Skeletal muscle cell (primary cell): ENCODE results near the gene TULP1.

Source experiments
- DNase-seq: peaks from one replicate; pipeline ENCODE4 v3.0.0-alpha.2; 2010; ENCODE audit warnings: low read depth
- H3K4me3 ChIP-seq: 2 replicates; pipeline ENCODE4 v1.5.1; 2011; ENCODE audit warnings: low read depth, mild to moderate bottlenecking, control low read depth, low read length, moderate library complexity

TULP1 gene

DNA sequence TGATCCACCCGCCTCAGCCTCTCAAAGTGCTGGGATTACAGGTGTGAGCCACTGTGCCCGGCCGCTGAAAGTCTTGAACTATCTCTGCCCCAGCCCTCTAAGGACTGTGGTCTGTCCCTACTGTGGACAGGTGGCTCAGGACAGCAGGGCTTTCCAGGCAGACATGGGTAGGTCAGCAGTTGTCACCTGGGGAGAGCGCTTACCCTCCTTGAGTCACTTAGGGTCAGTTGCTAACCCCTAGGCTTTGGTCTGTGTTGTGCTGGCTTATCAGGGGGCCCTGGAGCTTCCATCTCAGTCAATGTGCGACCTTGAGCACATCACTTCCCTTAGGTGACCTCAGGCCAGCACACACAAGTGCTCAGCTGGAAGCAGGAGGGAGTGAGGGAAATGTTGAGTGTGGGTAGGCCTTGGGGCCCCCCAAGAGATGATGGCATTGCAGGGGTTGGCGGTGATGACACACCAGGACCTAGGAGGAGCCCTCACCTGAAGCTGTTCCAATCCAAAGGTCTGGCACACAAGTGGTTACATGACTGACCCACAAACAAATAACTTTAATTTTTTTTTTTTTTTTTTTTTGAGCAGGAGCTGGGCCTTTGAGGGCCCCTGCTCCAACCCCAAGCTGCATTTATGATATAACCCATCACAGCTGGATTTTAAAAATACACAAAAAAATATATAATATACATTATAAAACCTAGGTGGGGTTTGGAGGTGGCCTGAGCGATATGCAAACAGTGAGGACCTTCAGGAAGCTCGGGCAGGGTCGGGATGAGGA lies 39.4 kb downstream of the TULP1 start:
- no peak overlapping the region for H3K4me3 ChIP-seq
- no peak for DNase-seq

DNA sequence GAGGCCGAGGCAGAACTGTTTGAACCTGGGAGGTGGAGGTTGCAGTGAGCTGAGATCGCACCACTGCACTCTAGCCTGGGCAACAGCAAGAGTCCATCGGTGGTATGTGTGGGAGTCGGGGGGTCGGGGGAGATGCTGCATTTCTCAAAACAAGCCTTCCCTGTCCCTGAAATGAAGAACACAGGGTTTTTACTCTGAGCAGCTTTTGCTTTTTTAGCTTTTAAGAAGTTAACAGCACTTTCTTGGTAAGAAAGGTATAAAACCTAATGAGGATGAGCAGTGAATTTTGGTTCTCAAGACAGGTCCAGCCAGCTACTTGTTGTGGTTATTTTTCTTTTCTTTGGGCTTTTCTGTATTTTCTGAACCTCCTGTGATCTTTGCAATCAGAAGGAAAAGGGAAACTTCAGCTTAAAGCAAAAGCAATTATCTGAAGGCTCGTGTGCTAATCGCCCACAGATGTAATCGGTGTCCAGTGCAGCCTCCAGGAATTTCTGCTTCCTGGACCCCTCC lies 40.8 kb downstream of the TULP1 start:
- no peak for DNase-seq

DNA sequence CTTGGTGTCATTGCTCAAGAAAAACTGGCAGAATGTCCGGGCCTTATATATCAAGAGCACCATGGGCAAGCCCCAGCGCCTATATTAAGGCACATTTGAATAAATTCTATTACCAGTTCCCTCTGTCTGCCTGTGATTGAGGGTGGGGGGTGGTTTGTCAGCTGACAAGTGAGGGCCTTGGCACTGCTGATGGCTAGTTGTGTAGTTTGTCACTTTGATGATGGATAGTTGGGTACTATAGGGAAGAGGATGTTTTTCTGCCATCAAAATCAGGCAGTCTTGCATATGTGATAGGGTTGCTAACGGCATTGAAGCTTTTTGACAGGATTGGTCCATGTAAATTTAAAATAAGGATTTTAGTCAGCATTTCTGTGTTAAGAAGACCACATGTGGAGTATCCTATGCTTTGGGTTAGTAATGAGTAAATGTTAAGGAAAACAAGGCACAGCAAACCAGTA lies 42.0 kb downstream of the TULP1 start:
- no peak for DNase-seq
- peak overlapping the region; percentile 80 for H3K4me3 ChIP-seq

More for the DNA sequence above, 40.8 kb downstream of the TULP1 start:
- no peak overlapping the region for H3K4me3 ChIP-seq

DNA sequence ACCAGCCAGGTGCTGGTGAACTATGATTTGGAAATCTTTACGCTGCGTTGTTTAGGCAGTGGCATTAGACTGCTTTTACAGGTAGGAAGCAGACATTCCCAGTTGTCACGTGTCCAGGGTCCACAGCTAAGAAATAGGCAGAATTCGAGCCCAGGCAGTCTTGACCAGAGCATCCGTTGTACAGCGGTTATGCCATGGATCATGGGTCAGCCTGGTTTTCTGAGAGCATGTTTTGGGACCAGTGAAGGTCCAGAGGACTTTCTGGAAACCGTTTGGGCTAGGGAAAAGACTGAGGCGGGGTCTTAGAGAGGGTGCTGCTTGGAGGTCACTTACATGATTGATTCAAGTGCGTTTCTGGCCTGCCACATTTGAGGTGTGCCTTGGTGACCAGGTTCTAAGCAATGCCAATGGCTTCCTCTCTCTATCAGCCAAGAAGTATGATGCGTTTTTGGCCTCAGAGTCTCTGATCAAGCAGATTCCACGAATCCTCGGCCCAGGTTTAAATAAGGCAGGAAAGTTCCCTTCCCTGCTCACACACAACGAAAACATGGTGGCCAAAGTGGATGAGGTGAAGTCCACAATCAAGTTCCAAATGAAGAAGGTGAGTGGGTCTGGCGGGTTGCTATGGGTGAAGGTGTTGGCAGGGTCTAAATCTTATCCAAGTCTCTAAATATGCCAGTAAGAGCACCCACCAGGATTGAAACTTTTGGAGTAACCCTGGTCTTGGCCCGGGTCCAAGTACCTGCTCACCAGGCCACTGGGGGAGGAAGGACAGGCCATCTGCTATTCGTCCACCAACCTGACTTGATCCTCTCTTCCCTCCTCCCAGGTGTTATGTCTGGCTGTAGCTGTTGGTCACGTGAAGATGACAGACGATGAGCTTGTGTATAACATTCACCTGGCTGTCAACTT lies 42.7 kb downstream of the TULP1 start:
- no peak for DNase-seq

DNA sequence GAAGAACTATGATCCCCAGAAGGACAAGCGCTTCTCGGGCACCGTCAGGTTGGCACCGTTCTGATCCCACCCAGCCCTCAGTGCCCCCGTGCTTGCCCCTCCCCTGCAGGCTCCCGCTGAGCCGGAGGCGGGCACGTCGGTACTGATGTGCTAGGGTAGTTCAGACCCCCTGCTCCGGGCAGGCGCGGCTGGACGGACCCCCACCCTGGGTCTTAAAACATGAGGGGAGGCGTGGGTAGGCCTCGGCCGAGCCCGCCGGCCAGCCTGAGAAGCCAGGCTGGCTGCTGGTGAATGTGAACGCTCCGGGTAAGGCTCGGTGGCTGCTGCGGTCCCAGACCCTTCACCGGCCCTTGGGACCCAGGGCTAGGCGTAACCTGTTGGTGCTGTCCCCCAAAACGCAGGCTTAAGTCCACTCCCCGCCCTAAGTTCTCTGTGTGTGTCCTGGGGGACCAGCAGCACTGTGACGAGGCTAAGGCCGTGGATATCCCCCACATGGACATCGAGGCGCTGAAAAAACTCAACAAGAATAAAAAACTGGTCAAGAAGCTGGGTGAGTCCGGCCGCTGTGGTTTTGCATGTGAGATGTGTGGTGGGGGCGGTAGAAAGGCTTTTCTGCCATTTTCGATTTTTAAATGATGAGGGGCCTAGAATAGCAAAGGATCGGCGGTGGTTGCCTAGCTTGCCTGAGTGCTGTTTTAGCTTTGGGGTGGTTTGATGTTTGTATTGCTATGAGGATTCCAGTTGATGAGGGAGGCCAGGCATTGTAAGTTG lies 43.5 kb downstream of the TULP1 start:
- H3K4me3 ChIP-seq, result peak overlapping the region; percentile 80
- DNase-seq, result no peak

More for the DNA sequence above, 42.7 kb downstream of the TULP1 start:
- H3K4me3 ChIP-seq, result peak overlapping the region; percentile 80

DNA sequence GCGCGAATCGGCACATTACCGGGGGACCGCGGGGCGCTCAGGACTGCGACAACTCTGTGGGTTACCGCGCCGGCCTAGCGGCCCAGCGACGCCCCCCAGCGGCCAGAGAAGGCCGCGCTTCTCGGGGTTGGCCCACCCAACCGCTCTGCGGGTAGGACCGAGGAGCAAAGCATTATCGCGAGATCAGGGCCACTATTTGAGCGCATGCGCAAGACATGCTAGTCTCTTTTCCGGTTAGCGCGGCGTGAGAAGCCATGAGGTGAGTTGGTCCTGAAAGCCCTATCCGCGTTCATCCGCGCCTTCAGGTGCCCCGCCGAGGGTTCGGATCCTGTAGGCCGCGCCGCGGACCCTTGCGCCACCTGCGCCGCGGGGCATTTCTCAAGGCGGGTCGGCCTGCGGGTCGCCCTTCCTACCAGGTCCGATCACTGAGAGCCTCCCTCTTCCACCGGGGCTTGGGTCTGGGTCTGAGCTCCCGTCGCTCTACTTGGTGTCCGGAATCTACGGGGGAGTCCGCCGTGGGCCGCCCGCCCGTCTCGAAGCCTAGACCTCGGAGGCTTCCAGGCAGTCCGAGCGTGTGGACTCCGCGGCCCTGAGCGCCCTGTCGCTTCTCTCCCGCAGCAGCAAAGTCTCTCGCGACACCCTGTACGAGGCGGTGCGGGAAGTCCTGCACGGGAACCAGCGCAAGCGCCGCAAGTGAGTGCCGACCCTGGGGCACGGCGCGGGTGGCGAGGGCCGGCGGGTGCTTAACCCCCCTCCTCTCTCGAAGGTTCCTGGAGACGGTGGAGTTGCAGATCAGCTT lies 44.3 kb downstream of the TULP1 start, which contains the start of gene RPL10A:
Gene RPL10A (plus strand): TSS at position 221 of the 799 bp plus-strand sequence. CDS start 34 bp downstream, at position 255.
- H3K4me3 ChIP-seq, result peak within 1 kb of the TSS; percentile 80
- DNase-seq, result peak; percentile 84

DNA sequence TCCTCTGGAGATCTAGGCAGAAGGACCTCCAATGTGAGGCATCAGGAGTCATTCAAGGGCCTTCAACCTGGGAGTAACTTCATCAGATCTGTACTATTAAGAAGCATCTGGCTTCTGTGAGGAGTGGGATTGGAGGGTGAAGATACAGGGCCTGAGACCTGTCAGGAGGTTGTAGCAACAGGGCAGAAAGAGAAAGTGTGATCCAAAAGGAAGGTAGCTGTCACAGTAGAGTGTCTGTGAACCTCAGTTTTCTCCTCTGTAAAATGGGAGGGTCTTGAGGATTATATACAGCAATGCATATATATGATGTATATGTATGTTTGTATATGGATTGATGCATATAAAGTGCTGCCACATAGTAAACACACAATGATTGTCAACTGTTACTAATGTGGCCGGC lies 47.0 kb downstream of the TULP1 start:
- no peak for DNase-seq
- no peak overlapping the region for H3K4me3 ChIP-seq

DNA sequence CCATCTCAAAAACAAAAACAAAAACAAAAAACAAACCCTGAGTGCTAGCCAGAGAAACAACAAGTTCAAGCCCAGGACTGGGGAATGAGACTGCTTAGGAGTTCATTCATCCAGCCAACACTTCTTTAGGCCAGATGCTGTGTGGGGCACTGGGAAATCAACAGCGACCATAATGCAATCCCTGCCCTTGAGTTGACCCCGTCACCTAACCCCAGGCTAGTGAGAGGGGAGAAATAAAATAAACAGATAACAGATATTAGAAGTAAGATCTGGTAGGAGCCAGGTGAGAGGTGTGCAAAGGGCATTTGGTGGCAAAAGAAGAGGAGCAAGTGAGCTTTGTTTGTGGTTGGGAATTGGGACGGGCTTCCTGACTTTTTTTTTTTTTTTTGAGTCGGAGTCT lies 49.4 kb downstream of the TULP1 start:
- no peak for DNase-seq
- H3K4me3 ChIP-seq, result no peak overlapping the region

DNA sequence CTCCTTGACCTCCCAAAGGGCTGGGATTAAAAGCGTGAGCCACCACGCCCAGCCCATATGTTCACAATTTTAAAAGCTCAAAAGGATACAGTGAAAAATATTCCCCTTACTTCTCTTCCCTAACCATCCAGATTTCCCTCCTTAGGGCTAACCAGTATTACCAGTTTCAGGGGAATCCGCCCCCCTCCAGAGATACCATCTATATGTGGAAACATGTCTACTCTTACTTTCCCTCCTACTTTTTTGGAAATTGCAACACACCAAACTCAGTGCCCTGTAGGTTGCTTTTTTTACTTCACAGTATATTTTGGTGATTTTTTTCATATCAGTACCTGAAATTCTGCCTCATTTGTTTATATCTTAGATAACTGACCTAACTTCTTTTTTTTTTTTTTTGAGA lies 51.4 kb downstream of the TULP1 start:
- DNase-seq, result no peak
- H3K4me3 ChIP-seq, result no peak overlapping the region

DNA sequence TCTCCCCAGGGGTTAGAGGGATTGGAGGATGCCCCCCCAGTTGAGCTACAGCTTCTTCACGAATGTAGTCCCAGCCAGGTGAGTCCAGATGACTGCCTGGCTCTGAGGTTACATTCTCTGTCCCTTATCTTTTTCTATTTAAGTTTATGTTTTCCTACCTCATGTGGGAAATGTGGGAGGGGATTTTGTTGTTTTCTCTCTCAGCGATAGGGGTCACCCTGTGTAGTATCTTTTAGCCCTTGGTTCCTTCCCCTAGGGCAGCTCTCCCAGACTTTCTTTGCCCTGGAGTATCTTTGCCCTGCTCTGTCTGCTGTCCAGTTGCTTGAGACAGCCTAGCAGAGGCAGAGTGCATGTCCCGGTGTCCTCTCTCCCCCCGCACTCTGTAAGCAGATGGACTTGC lies 54.8 kb downstream of the TULP1 start:
- no peak overlapping the region for H3K4me3 ChIP-seq
- no peak for DNase-seq

DNA sequence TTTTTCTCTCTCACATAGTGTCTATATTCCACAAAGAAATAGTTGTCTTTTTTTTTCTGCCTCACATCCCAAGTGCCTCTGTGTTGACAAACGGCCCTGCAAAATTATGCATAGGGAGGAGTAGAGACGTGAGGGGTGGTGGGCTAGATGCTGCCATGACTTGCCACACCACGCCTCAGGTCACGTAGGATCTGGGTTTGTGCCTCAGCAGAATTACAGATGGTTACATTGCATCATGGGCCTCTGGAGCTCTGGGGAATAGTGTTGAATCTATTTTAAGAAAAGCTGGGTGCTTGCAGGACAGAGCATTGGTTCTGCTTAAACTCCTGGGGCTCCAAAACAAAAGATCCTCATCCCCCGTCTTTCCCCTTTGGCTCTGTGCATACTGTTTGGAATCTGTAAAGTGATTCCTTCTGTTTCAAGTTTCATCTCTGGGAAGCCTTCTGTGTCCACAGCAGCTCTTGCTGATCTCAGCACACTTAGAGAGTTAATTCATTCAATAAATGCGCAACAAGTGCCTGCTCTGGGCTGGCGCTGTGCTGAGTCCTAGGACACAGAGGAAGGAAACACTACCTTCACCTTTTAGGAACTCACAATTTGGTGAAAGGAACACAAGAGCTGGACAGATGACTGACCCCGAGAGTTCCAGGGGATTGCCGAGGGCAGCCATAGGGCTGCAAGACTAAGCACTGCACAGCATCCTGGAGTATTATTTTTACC lies 58.1 kb downstream of the TULP1 start:
- no peak overlapping the region for H3K4me3 ChIP-seq
- no peak for DNase-seq

DNA sequence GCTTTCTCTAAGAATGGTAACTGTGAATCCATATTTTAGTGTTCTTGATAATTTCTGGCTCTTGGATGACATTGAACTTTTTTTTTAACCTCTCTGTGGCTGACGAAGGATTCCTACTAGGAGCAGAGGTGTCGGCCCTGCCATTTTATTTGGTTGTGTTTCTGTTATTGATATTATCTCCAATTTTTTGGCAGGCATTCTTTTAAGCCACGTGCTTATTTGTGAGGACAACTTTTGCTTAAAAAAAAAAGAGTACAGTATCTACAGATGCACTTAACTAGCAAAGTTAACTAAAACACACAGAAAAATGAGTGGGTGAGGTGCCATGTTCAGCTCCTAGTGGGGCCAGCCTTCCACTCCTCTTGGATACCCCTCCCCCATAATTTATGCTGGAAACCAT lies 59.5 kb downstream of the TULP1 start:
- H3K4me3 ChIP-seq, result peak overlapping the region; percentile 68
- DNase-seq, result no peak

DNA sequence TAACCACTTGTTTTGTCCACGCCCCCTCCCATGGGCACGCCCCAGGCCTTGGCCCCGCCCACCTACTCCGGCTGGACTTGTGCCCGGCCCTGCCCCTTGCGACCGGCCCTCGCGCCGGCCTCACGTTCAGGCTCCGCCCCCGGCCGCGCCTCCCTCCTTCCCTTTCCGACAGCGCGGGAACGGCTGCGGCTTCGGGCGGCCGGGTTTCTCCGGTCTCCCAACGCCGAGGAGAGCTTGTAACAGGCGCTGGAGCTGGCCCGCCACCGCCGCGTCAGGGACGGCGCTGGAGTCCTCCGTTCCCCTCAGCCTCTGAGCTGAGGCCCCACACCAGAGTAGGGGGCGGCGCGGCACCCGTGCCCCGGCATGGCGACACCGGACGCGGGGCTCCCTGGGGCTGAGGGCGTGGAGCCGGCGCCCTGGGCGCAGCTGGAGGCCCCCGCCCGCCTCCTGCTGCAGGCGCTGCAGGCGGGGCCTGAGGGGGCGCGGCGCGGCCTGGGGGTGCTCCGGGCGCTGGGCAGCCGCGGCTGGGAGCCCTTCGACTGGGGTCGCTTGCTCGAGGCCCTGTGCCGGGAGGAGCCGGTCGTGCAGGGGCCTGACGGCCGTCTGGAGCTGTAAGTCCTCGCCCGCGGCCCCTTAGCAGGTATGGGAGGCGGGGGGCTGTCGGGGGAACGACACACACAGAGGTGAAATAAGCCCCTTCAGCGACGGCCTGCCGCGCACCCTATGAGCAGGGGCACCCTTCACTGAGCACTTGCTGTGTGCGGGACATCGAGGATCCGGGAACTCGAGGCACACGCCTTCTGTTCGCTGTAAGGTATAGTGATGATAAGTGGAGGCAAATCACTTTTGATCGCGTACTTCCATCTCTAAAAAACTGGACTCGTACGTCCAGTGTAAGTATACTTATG lies 60.3 kb downstream of the TULP1 start, which contains the start of gene FANCE:
Gene FANCE (plus strand): TSS at position 156 of the 908 bp plus-strand sequence. CDS start 208 bp downstream, at position 364.
- peak; percentile 73 for DNase-seq
- H3K4me3 ChIP-seq, result peak within 1 kb of the TSS; percentile 68

DNA sequence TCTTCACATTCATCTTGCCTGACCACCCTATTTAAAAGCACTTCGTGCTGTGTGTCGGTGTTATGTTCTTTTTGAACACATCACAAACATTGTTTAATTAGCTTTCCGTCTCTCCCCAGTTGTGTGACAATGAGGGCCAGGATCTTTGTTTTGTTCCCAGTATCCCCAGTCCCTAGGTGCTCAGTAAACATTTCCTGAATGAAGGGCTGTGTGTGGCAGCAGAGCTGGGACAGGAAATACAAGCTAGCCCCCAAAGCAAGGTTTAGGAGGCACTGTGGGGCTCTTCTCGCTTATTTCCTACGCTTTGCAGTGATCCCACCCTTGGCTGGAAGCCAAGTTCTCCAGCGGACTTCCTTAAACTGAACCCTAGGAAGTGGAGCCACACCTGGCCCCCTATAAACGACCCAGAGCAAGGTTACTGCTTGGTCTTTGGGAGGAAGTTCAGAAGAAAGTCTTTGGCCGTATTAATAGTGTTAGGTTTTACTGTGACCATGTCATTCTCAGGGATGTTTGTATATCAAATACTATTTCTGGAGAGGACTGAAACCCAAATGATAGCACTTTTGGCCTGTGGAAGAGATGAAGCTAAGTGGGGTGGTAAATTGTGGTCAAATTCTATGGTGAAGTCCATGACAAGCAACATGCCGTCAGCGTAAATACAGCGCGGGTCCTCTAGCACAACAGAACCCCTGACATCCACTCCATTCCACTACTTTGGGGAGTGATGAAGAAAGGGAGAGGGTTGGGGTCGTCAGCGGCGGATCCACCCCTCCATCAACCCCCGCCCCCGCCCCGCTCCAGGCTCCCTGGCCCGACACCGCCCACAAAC lies 61.1 kb downstream of the TULP1 start:
- DNase-seq, result no peak
- peak overlapping the region; percentile 68 for H3K4me3 ChIP-seq

DNA sequence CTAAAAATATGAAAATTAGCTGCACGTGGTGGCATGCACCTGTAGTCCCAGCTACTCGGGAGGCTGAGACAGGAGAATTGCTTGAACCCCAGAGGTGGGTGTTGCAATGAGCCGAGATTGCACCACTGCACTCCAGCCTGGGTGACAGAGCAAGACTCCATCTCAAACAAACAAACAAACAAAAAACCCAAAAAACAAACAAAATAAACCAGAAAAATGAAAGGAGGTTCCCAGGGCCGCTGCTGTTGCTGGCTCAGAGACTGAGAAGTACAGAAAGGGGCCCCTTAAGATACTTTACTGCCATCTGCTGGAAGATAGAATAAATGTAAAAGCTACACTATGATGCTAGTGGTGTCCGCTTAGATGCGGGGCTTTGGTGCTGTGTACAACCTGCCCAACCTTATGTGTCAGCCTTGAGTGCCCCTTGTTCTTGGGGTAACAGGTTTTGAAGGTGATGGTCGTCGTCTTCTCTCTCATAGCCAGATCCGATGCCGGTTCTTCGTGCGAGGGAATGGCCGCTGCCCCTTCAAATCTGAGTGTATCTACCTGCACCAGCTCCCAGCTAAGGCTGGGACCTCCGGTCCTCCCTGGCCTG lies 63.3 kb downstream of the TULP1 start:
- H3K4me3 ChIP-seq, result no peak overlapping the region
- no peak for DNase-seq

DNA sequence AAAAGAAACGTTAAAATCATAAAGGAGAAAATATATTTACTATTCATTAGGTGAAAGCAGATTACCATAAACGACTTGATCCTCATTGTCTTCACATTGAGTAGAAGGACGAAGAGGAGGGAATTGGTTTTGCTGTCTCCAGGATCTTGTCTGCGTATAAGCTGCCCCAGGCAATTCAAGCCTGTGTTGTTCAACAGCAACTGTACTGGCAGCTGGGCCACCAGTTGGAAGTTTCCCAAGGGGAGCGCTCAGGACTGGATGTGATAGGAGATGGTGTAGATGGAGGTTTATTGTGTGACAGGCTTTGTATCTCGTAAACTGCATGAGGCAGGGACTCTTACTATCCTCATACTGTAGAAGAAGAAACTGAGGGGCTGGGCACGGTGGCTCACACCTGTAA lies 64.5 kb downstream of the TULP1 start:
- DNase-seq, result no peak
- no peak overlapping the region for H3K4me3 ChIP-seq
